Adrenal gland (tissue), 5 donors: ENCODE results near the gene ABHD13.

Source experiments
- POLR2A ChIP-seq, 2 donors: fragments of 450-650 bp; IDR thresholded peaks; one replicate each; pipeline ENCODE4 v1.6.1; 2017; ENCODE audit warnings: antibody characterized with exemption in 2 of 2, mild to moderate bottlenecking in 2 of 2, moderate library complexity in 1 of 2
- TF ChIP-seq, protein P1 (sequence below), 6 experiments: fragments of 450-650 bp in 4 of 6; fragments of 200-600 bp in 2 of 6; sonication (generic) in 1 of 6; IDR thresholded peaks; 1 replicate in 5 of 6; 2 replicates in 1 of 6; pipeline versions ENCODE4 v1.5.1 to v1.8.0; 2016 to 2021; ENCODE audit warnings: antibody characterized with exemption in 6 of 6, mild to moderate bottlenecking in 2 of 6, moderate library complexity in 1 of 6
- donor health status: DM: no; HTN: no; CAD: no.

GRCh38 chr13:108225440-108225839, 7.2 kb downstream of the ABHD13 start:
- TF ChIP-seq POLR2A (IDR thresholded peaks at IDR 0.05), result no peak
- TF ChIP-seq, protein P1, sequence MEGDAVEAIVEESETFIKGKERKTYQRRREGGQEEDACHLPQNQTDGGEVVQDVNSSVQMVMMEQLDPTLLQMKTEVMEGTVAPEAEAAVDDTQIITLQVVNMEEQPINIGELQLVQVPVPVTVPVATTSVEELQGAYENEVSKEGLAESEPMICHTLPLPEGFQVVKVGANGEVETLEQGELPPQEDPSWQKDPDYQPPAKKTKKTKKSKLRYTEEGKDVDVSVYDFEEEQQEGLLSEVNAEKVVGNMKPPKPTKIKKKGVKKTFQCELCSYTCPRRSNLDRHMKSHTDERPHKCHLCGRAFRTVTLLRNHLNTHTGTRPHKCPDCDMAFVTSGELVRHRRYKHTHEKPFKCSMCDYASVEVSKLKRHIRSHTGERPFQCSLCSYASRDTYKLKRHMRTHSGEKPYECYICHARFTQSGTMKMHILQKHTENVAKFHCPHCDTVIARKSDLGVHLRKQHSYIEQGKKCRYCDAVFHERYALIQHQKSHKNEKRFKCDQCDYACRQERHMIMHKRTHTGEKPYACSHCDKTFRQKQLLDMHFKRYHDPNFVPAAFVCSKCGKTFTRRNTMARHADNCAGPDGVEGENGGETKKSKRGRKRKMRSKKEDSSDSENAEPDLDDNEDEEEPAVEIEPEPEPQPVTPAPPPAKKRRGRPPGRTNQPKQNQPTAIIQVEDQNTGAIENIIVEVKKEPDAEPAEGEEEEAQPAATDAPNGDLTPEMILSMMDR (IDR thresholded peaks at IDR 0.05), result no peak
